GM21360 (cell line): Measurements from ENCODE around the gene PPFIA2.

Experiments used
- ATAC-seq: cut with Tn5 transposase; IDR thresholded peaks from one replicate; pipeline ENCODE4 v1.9.1; 2021; ENCODE audit warnings: mild to moderate bottlenecking, moderate library complexity; ENCODE audit not compliant: unreplicated experiment

Gene PPFIA2

GRCh38 chr12:81564237-81564636 is 194.9 kb downstream of the PPFIA2 start:
- ATAC-seq, result no peak

GRCh38 chr12:81558031-81558430 is 201.1 kb downstream of the PPFIA2 start:
- ATAC-seq, result no peak

- no peak for ATAC-seq
These were observed 212.3 kb downstream of the PPFIA2 start for GRCh38 chr12:81546811-81547210.

- no peak for ATAC-seq
These were observed 215.5 kb downstream of the PPFIA2 start for GRCh38 chr12:81543621-81544139.

GRCh38 chr12:81542065-81543010 is 216.8 kb downstream of the PPFIA2 start:
- ATAC-seq, result no peak

- no peak for ATAC-seq
These were observed 218.0 kb downstream of the PPFIA2 start for GRCh38 chr12:81541121-81541520.

- ATAC-seq, result no peak
These were observed 219.9 kb downstream of the PPFIA2 start for GRCh38 chr12:81539279-81539678.

- no peak for ATAC-seq
These were observed 226.1 kb downstream of the PPFIA2 start for GRCh38 chr12:81533054-81533453.

- ATAC-seq, result no peak
These were observed 228.8 kb downstream of the PPFIA2 start for GRCh38 chr12:81530352-81530751.

GRCh38 chr12:81520064-81520945 is 238.8 kb downstream of the PPFIA2 start:
- ATAC-seq, result peak; percentile 68

GRCh38 chr12:81518638-81519037 is 240.5 kb downstream of the PPFIA2 start:
- no peak for ATAC-seq

GRCh38 chr12:81517296-81517695 is 241.9 kb downstream of the PPFIA2 start:
- no peak for ATAC-seq

- no peak for ATAC-seq
These were observed 256.0 kb downstream of the PPFIA2 start for GRCh38 chr12:81502912-81503695.

- ATAC-seq, result no peak
These were observed 258.4 kb downstream of the PPFIA2 start for GRCh38 chr12:81500788-81501187.

- no peak for ATAC-seq
These were observed 259.3 kb downstream of the PPFIA2 start for GRCh38 chr12:81499809-81500208.

GRCh38 chr12:81492131-81492720 is 266.9 kb downstream of the PPFIA2 start:
- ATAC-seq, result no peak

- no peak for ATAC-seq
These were observed 286.2 kb downstream of the PPFIA2 start for GRCh38 chr12:81472934-81473333.

GRCh38 chr12:81470923-81471322 is 288.2 kb downstream of the PPFIA2 start:
- no peak for ATAC-seq

GRCh38 chr12:81468206-81468605 is 290.9 kb downstream of the PPFIA2 start:
- no peak for ATAC-seq

- ATAC-seq, result no peak
These were observed 293.3 kb downstream of the PPFIA2 start for GRCh38 chr12:81465876-81466275.
